ENCODE measurements around the gene MAP2K1.

DNA sequence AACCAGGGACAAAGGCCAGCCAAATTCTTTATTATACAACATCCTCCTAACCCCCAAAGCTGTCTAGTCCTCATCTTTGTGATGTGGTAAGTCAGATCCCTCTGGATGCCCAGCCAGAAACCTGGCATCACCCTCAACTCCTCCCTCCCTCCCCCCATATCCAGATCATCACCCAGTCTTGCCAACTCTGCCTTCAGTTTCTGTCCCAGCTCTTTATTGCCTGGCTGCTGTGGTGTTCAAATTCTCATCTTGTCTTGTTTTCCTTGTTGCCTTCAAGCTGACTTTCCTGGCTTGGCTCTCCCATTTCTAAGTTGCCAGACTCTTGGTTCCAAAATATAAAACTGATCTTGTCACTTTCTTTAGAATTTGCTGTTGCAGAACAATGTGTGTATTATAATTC lies 28.6 kb downstream of the MAP2K1 start:
- TF ChIP-seq, protein P1, sequence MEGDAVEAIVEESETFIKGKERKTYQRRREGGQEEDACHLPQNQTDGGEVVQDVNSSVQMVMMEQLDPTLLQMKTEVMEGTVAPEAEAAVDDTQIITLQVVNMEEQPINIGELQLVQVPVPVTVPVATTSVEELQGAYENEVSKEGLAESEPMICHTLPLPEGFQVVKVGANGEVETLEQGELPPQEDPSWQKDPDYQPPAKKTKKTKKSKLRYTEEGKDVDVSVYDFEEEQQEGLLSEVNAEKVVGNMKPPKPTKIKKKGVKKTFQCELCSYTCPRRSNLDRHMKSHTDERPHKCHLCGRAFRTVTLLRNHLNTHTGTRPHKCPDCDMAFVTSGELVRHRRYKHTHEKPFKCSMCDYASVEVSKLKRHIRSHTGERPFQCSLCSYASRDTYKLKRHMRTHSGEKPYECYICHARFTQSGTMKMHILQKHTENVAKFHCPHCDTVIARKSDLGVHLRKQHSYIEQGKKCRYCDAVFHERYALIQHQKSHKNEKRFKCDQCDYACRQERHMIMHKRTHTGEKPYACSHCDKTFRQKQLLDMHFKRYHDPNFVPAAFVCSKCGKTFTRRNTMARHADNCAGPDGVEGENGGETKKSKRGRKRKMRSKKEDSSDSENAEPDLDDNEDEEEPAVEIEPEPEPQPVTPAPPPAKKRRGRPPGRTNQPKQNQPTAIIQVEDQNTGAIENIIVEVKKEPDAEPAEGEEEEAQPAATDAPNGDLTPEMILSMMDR (IDR thresholded peaks at IDR 0.05): no peak
- TF ChIP-seq POLR2A (IDR thresholded peaks at IDR 0.05; ENCODE audit: low read depth): no peak
